ENCODE data around the gene ADAMTSL4. TPM values are rescaled to one million over a fixed set of nuclear protein-coding genes. Genes with fewer than 3 reads are reported as not detected.

ADAMTSL4 gene
- total and polyA plus RNA-seq, 2 of the 8 experiments (the other 6 are each of a cell fraction or from before 2014, with no cell fraction given), result 4.2 to 5.4 TPM

- peak; percentile 87 for TF ChIP-seq PHF8 (conservative IDR thresholded peaks at IDR 0.05; ENCODE audit: low read depth, low read length)
Observed at GRCh38 chr1:150579110-150579944, 30.1 kb downstream of the ADAMTSL4 start, which contains the start of gene MCL1 (continued).
